GM12891 (cell line): Measurements from ENCODE around the gene IL31.

Experiments
- POLR2A ChIP-seq: IDR thresholded peaks from 2 replicates; pipeline ENCODE4 v1.6.1; 2011; ENCODE audit warnings: low read depth, low read length, control low read depth
- POLR2AphosphoS5 ChIP-seq: IDR thresholded peaks from 2 replicates; pipeline ENCODE4 v1.6.1; 2011; ENCODE audit warnings: low read depth, low read length, control low read depth

DNA sequence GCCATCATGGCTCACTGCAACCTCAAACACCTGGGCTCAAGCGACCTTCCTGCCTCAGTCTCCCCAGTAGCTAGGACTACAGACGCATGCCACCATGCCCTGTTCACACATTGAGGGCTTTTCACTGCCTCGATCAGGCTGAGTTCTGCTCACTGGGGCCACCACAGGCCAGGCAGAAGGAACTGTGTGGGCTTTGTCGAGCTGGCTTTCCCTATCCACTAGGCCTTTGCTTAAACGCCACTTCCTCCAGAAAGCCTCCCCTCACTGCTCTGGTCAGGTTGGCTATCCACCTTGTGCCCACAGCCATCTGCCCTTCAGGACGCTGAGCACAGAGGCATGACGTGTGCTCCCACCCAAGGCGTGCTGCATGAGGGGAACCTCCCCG is 50.3 kb downstream of the IL31 start:
- TF ChIP-seq POLR2A (no peak), POLR2AphosphoS5 (no peak)
